ENCODE measurements around the gene PAQR8.
A peak's percentile ranks its signal among the peaks of the same experiment; 100 is the strongest.
"Not testable (repeated sequence)": the region's sequence is repeated elsewhere in the genome, so short reads cannot be mapped to it uniquely, and the experiment has no call there.

The PAQR8 gene

DNA sequence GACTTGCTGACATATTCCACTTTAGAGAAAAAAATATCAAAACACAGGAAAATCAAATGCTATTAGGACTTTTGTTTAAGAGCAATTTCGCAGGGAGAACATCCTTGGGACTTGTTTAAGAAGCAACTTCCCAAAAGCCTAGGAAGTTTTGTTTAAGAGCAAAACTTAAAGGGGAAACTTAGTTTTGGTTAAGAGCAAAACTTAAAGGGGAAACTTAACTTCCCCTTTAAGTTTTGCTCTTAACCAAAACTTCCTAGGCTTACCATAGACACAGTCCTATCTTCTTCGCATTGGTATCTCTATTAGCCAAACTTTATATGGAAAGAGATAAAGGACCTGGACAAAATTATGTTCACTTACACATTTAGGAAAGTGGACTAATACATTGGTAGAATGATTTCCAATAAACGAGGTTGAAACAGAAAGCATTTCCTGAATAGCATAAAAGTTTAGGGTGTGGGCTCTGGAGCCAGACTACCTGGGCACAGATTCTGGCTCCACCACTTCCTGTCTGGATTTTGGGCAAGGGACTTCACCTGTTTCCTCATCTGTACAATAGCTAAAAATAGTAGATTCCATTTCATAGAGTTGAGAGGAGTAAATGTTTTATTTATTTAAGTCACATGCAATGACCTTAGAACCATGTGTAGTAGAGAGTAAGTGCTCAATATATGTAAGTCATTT, 15.7 kb downstream of the PAQR8 start:
- DNase-seq: no peak

DNA sequence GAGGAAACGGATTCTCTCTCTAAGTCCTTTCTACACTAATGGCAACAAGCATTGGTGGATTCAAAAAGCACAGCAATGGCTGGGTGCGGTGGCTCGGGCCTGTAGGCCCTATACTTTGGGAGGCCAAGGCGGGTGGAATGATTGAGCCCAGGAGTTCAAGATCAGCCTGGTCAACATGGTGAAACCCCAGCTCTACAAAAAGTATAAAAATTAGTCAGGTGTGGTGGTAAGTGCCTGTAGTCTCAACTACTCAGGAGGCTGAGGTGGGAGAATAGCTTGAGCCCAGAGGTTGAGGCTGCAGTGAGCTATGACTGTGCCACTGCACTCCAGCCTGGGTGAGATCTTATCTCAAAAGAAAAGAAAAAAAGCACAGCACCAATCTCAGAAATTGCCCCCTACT, 19.3 kb downstream of the PAQR8 start:
- DNase-seq: no peak

DNA sequence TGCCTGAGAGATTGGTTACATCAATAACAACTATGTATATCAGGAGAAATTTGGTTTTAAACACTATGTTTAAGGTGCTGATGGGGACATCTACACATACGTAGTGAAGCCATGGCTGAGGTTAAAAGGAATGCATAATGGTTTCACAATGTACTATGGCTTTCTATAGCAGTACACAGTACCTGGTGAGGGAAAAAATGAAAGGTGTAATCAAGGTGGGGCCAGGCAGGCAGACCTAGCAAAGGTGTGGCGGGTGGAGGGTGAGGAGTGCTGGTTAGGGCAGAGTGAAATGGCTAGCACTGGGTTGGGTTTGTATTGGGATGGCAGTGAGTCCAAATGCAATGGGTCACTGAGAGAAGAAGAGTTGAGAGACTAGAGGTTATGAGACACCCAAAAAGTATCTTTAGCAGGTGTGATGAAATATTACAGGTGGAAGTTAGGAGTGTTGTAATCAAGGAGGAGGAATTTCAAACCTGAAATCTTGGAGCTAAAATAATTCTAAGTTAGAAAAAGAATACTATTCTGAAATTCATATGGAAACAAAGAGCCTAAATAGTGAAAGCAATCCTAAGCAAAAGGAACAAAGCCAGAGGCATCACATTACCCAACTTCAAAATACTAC, 22.3 kb downstream of the PAQR8 start:
- no peak for DNase-seq

DNA sequence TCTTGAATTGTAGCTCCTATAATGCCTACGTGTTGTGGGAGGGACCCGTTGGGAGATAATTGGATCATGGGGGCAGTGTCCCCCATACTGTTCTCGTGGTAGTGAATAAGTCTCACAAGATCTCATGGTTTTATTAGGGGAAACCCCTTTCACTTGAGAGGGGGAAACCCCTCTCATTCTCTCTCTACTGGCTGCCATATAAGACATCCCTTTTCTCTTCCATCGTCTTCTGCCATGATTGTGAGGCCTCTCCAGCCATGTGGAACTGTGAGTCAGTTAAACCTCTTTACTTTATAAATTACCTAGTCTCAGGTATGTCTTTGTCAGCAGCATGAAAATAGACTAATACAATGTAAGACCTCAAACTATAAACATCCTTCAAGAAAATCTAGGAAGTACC, 23.1 kb downstream of the PAQR8 start:
- no peak for DNase-seq

DNA sequence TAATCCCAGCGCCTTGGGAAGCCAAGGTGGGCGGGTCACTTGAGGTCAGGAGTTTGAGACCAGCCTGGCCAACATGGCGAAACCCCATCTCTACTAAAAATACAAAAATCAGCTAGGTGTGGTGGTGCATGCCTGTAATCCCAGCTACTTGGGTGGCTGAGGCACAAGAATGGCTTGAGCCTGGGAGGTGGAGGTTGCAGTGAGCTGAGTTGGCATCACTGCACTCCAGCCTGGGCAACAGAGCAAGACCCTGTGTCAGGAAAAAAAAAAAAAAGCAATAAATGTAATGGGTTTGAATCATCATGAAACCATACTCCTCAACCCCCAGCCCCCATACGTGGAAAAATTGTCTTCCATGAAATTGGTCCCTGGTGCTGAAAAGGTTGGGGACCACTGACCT, 26.2 kb downstream of the PAQR8 start:
- DNase-seq: not testable (repeated sequence)

DNA sequence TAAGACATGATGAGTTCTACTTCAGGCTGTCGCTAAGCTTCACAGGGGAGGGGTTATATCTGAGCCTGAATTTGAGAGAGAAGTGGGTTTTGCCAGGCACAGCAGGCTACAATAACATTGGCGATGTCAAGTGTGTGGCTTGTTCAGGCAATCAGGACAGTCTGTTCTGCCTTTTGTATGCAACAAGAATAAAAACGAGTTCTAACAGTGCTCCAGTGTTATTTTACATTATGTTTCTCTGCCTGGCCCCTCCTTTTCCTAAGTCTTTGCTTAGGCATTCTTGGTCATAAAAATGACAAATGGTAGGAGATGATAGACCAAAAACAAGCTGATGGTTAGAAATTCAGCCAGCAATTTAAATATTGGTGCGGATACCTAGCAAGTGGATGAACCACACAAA, 26.8 kb downstream of the PAQR8 start:
- no peak for DNase-seq

DNA sequence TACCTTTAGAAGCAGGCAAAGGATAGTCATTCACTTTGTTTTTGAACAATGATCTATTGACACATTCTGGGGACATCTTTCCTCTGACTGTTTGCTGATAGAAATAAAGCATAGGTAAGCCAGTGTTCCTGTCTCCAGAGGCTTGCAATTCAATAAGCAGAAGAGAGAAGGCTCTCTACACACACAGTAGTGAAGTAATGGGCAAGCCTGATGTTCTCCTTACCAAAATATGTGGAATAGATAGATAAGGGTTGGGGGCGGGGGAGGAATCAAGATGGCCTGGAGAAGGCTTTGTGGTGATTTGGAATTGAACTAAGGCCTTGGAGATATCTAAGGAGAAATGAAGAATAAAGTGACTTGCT, 27.3 kb downstream of the PAQR8 start:
- no peak for DNase-seq

DNA sequence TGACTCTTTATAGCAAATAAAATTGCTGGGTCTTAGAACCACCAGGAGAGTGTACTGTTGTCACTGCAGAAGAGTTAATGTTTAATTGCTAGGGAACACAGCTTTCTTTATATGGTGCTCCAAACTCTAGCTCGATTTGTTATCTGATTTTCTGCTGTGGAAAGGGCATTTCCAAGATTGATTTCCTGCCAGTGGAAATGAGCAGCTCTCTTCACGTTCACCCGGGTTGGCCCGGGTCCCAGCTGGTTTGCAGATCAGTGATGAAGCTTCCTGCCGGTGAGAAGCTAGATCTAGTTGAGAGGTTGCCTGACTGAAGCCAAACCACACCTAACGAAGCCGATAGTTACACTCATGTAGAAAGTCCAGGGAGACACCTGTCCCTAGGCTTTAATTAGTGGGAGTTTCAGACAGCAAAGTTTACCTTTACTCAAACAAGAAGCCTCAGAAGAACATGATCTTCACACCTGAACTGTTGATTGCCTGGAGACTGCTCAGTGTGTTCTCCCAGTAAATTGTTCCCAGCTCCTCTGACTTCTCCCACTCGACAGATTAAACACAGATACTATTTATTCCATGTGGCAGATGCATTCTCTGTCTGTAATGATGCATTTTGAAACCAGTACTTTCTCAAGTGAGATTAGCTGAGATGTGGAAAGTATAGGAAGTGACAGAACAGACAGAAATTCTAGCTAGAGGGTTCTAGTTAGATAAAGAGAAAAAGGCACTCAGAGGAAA, 27.8 kb downstream of the PAQR8 start:
- no peak for DNase-seq

DNA sequence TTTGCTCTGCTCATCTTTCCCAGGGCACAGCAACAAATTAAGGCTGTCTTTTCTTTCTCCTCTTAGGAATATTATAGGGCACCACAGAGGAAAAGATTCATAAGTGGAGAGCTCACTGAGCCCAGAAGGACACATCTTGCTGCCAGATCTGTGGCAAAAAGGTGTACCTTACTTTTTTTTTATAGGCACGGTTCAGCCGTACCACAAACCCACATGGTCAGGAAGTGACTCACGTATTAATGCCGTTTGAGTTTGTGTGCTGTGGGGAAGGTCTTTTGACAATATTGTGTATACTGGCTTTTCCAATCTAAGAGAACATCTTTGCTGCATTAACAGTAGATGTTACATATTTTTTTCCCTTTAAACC, 28.4 kb downstream of the PAQR8 start:
- no peak for DNase-seq

DNA sequence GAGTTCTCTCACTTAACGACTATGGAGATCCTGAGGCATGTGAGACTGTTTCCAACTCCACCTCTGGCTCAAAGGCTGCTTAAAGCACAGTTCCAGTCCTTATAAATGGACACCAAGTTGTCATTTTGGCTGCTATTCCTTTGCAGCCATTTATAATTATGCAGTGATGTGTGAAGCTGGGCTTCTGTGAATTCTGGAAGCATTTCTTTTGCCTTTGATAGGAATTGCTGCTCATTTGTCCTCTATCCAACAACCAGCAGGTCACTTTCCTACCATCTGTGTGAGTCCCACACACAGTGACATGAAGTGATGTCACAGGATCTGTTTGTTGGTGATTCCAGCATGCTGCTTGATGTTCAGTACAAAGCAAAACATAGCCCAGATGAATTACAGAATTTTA, 29.6 kb downstream of the PAQR8 start:
- no peak for DNase-seq

DNA sequence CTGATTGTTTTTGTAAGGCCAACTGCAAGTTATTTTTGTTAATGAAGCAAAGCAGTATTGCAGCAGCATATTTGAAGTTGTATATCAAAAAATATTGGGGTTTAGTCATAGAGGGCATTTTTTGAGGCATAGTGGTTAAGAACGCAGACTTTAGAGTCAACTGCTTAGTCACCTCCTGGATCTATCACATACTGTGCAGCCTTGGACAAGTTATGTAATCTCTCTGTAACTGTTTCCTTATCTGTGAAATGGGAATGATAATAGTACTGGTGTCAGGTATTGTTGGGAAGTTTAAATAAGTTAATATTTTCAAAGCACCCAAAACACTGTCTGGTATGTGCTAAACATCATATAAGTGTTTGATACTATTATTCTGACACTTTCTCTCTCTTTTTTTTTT, 31.0 kb downstream of the PAQR8 start:
- no peak for DNase-seq

DNA sequence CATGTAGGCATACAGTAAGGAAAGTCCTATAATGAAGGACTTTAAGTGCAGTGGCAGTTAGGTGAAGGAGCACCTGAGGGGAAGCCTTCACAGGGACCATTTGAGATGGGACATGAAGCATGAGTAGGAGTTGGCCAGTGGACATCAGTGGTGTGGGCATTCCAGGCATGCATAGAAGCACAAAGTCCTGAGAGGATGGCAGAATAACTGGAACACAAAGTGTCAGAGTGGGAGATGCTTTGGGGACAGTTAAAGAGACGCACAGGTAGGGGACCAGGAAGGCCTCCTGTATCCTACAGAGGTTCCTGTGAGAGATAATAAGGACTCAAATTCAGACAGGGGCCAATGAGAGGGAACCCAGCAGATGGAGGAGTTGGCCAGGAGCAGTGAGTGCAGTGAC, 31.8 kb downstream of the PAQR8 start:
- DNase-seq: no peak

DNA sequence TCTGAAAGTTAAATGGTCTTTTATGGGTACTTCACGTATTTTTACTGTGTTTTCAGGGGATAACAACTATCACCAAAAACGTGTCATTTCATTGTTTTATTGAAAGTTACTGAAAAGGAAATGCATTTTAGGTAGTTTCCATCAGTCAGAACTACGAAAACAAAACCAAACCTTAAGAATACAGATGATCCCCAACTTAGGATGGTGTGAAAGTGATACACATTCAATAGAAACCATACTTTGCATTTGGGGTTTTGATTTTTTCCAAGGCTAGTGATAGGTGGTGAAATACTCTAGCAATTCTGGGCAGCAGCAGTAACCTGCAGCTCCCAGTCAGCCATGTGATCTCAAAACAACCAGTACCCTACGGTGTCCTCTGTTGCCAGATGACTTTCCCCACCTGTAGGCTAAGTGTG, 32.3 kb downstream of the PAQR8 start:
- no peak for DNase-seq

DNA sequence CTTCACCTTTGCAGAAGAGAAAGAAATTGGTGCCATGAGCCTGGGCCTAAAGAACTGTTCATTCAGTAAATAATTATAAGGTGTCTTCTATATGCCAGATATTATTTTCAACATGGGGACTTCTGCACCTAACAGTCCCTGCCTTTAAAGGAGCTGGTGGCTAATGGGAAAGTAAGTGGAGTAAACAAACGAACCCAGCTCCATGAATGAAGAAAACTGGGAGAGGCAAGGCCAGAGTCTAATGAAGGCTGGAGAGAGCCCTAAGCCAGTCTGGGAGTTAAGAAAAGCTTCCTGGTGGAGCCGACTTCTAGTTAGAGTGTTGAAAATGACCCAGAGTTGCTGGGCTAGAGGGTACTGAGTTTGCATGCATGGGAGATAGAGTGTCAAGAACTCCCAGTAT, 34.0 kb downstream of the PAQR8 start:
- DNase-seq: no peak

DNA sequence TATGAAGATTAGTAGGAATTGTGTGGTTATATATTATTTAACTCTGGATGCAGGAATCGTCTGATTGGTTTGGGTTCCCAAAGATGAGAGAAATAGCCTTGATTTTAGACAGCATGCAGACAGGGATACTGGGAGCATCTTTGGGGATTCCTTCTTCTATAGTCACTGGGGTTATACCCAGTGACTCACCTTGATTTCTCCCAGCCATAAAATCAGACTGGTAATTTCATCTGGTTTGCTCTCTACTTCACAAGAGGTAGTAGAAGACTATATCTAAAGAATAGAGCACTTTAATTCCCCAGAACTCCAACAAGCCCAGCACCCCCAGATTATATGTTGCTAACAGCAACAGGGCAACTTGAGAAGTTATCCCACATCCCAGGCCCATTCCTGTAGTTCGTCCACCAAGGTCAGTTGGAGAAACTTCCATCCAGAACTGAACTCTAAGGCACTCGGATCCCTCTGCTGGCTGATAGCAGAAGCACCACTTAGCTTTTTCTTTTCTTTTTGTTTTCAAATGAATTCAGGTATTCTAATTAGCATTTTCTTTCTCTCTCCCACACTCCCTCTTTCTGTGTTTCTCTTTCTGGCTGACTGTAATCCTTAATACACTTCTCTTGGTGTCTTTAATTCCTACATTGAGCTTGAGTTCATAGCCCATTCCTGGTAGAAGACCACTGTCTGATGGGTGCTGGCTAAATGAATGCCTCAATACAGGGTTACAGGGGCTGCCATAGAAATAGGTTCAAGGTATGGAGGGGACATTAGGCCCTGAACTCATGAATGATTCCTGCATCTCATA, 37.8 kb downstream of the PAQR8 start:
- peak; percentile 33 for DNase-seq

DNA sequence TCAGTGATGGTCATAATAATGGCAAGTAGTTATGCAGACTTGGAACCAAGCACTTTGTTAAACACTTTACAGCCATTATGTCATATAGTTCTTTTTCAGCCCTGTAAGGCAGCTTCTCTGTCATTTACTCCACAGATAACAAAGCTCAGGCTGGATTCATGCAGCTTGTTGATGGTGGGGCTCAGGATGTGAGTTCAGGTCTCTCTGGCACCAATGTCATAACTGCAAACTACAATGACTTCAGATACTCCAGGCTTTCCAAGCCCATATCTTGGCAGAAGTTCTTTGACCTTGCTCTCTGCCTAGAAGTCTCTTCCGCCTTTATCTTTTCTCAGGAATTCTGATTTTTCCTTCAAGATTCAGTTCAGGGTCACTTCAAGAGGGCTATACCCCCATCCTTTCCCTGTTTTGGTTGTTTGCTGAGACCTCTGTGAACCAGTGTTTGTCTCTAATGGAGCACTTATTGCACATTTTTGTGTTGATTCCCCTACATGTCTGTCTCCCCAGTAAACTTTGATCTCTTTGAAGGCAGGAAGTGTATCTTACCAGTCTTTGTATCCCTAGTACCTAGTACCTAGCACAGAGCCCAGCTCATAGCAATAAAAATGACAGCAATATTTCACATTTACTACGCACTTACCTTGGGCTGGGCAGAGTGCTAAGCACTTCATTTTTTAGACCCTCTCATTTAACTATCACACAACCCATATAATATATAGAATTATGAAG, 38.5 kb downstream of the PAQR8 start:
- DNase-seq: no peak

DNA sequence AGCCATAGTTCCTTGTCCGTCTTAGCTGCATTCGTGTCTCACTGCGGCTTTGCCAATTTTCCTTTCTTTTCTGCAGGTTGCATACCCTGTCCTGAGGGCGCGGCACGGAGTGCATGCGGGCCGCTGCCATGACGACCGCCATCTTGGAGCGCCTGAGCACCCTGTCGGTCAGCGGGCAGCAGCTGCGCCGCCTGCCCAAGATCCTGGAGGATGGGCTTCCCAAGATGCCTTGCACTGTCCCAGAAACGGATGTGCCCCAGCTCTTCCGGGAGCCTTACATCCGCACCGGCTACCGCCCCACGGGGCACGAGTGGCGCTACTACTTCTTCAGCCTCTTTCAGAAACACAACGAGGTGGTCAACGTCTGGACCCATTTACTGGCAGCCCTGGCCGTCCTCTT, 41.1 kb downstream of the PAQR8 start:
- DNase-seq: no peak

DNA sequence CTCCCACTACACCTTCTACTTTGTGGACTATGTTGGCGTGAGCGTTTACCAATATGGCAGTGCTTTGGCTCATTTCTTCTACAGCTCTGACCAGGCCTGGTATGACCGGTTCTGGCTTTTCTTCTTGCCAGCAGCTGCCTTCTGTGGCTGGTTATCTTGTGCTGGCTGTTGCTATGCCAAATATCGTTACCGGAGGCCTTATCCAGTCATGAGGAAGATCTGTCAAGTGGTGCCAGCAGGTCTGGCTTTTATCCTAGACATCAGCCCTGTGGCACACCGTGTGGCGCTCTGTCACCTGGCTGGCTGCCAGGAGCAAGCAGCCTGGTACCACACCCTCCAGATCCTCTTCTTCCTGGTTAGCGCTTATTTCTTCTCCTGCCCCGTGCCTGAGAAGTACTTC, 41.7 kb downstream of the PAQR8 start:
- no peak for DNase-seq

DNA sequence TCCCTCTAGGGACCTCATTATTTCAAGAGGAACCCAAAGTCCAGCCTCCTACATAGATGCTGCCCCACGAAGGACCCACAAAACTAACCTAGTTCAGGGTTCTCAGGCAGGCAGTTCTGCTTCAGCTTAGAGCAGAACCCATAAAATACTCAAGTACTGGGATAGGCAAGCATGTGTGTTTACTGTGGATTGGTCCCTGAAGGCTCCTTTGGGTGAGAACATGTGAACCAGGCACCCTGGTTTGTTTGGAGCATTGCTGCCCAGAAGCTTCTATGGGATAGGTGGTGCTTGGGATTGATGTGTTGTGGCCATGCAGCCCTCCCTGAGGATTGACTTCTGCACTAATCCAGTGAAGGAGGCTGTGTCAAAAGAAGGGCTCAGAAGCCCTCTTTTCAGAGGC, 43.3 kb downstream of the PAQR8 start:
- no peak for DNase-seq

DNA sequence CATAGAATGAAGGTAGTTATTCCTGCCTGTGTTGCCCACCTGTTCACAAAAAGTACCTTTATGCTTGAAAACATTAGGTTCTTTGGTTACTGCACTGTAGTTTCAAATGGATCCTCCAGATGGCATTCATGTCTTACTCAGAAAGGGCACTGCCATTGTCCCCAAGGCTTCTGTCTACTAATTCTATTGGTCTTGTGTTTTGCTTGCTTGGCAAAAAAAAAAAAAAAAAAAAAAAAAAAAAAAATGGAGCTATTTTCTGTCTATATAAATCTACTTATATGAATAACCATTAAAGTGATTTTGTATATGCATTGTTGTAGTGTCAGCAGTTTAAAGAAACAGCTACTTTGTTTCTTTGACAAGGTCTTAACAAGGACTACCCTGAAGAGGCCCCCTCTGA, 45.5 kb downstream of the PAQR8 start:
- DNase-seq: no peak

DNA sequence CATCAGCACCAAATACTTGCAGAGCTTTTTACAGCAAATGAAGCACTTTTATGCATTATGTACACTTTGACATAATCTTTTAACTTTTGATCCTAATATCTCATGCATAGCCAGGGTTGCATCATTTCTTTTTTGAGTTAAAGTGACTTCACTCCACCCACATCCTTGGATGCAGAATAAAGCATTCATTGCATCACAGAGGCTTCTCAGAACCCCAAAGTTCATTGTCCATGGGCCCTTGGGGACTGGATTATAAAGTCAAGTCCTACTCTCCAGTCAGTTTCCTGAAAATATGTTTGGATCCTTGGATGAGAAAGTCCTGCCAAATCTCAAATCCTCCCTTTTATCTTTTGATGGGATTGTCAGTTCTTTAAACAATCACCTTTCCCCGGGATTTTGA, 47.5 kb downstream of the PAQR8 start:
- no peak for DNase-seq

DNA sequence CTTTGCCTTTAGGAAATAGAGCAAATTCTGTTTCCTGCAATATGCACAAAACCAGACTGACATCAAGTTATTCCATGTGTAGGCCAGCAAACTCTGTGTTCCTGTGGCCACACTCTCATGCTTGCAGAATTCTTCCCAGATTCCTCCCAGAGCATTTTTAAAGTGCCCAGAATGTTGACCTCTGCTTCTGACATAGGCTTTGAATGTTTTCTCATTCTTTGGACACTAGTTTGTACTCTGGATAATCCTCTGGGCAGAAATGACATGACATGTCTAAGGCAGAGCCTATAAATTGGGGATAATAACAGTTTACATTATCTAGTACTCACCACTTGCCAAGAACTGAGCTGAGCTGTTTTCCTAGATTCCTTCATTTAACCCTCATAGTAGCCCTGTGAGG, 49.0 kb downstream of the PAQR8 start:
- DNase-seq: no peak

DNA sequence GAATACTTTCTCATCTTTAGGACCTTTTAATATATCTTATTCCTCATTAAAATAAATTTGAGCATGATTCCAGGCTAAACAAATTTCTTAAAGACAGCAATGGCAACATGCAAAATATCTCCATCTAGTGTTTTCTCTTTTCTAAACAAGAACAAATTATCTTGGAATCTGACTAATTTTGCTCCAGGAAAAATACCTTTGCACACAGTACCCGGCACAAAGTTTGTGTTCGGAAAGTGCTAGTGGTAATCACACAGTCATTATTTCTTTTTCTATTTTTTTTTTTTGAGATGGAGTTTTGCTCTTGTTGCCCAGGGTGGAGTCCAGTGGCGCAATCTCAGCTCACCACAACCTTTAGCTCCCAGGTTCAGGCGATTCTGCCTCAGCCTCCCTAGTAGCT, 50.0 kb downstream of the PAQR8 start:
- no peak for DNase-seq

Measured in T1000 (cell line).